C4-2B (cell line): ENCODE results near the gene DKK1.

Experiments
- H3K27ac ChIP-seq: fragments of 450-650 bp; 2 replicates; pipeline ENCODE4 v1.5.1; 2017
- CTCF ChIP-seq: fragments of 450-650 bp; conservative IDR thresholded peaks from 2 replicates; pipeline ENCODE4 v1.5.1; 2017; ENCODE audit warnings: mild to moderate bottlenecking
- ZFX ChIP-seq: fragments of 450-650 bp; IDR thresholded peaks from 2 replicates; pipeline ENCODE4 v1.6.1; 2017

The DKK1 gene

GRCh38 chr10:52276986-52277385 is 37.1 kb upstream of the DKK1 start:
- no peak for TF ChIP-seq CTCF
- no peak for TF ChIP-seq ZFX
- H3K27ac ChIP-seq = no peak overlapping the region

GRCh38 chr10:52279546-52279945 is 34.5 kb upstream of the DKK1 start:
- TF ChIP-seq CTCF = no peak
- no peak for TF ChIP-seq ZFX
- no peak overlapping the region for H3K27ac ChIP-seq

- no peak overlapping the region for H3K27ac ChIP-seq
- TF ChIP-seq CTCF (no peak), ZFX (no peak)
These were observed 34.0 kb upstream of the DKK1 start for GRCh38 chr10:52280051-52280450.

GRCh38 chr10:52283174-52283573 is 30.9 kb upstream of the DKK1 start:
- H3K27ac ChIP-seq = no peak overlapping the region
- TF ChIP-seq ZFX (no peak), CTCF (no peak)

GRCh38 chr10:52284416-52285013 is 29.6 kb upstream of the DKK1 start:
- H3K27ac ChIP-seq = no peak overlapping the region
- no peak for TF ChIP-seq CTCF

DNA sequence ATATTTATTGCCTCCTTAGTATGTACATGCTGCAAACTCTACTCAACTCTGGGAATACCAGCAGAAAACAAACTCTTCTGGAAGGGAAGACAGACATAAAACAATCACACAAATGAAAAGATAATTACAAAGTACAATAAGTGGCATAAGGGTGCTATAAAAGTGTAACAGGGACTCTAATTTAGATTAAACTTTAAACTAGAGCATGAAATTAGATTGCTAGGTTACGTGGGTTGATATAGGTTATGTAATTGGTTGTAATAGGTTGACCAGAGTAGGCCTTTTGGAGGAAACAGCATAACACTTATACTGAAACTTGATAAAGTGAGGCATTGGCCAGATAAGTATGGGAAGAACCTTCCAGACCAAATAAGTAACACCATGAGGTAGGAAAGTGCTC is 26.2 kb upstream of the DKK1 start:
- no peak for TF ChIP-seq CTCF
- TF ChIP-seq ZFX = no peak

GRCh38 chr10:52297747-52298146 is 16.3 kb upstream of the DKK1 start:
- no peak overlapping the region for H3K27ac ChIP-seq
- TF ChIP-seq ZFX = no peak

More for the DNA sequence above, 26.2 kb upstream of the DKK1 start:
- H3K27ac ChIP-seq = no peak overlapping the region

- H3K27ac ChIP-seq = no peak overlapping the region
- no peak for TF ChIP-seq CTCF
- TF ChIP-seq ZFX = no peak
These were observed 13.3 kb upstream of the DKK1 start for GRCh38 chr10:52300599-52301277.
